C4-2B (cell line): ENCODE results near the gene OR52K1.

ENCODE experiments used
- CTCF ChIP-seq: fragments of 450-650 bp; conservative IDR thresholded peaks from 2 replicates; pipeline ENCODE4 v1.5.1; 2017; ENCODE audit warnings: mild to moderate bottlenecking
- ZFX ChIP-seq: fragments of 450-650 bp; IDR thresholded peaks from 2 replicates; pipeline ENCODE4 v1.6.1; 2017

- TF ChIP-seq CTCF (no peak), ZFX (no peak)
Measured at GRCh38 chr11:4514196-4514595, 31.8 kb downstream of the OR52K1 start.
